NB4 (cell line): Measurements from ENCODE around the gene RAMP3.
"Not testable (repeated sequence)": the region's sequence is repeated elsewhere in the genome, so short reads cannot be mapped to it uniquely, and the experiment has no call there.

ENCODE experiments used
- MYC ChIP-seq: IDR thresholded peaks from 2 replicates; pipeline ENCODE4 v1.6.1; 2011; ENCODE audit warnings: low read depth, low read length
- POLR2A ChIP-seq: IDR thresholded peaks from 2 replicates; pipeline ENCODE4 v1.6.1; 2011; ENCODE audit warnings: mild to moderate bottlenecking; ENCODE audit not compliant: insufficient read length; ENCODE audit errors: extremely low read depth
- TF ChIP-seq, protein P1 (sequence below): IDR thresholded peaks from one replicate; pipeline ENCODE4 v1.5.1; 2012; ENCODE audit warnings: low read depth, low read length
- TF ChIP-seq, protein P2 (sequence below): IDR thresholded peaks from 2 replicates; pipeline ENCODE4 v1.6.1; 2011; ENCODE audit warnings: low read depth, low read length

DNA sequence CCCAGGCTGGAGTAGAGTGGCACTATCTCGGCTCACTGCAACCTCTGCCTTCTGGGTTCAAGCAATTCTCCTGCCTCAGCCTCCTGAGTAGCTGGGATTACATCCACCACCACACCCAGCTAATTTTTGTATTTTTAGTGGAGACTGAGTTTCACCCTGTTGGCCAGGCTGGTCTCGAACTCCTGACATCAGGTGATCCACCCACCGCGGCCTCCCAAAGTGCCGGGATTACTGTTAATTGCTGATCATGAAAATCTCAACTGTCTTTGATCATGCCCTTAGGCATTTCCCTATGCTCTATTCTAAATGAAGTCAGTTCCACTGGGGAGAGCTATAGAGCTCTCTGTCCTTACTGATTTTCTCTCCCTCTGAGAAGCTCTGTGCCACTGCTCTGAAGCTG is 48.7 kb downstream of the RAMP3 start:
- TF ChIP-seq, protein P1, sequence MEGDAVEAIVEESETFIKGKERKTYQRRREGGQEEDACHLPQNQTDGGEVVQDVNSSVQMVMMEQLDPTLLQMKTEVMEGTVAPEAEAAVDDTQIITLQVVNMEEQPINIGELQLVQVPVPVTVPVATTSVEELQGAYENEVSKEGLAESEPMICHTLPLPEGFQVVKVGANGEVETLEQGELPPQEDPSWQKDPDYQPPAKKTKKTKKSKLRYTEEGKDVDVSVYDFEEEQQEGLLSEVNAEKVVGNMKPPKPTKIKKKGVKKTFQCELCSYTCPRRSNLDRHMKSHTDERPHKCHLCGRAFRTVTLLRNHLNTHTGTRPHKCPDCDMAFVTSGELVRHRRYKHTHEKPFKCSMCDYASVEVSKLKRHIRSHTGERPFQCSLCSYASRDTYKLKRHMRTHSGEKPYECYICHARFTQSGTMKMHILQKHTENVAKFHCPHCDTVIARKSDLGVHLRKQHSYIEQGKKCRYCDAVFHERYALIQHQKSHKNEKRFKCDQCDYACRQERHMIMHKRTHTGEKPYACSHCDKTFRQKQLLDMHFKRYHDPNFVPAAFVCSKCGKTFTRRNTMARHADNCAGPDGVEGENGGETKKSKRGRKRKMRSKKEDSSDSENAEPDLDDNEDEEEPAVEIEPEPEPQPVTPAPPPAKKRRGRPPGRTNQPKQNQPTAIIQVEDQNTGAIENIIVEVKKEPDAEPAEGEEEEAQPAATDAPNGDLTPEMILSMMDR, result not testable (repeated sequence)
- TF ChIP-seq POLR2A, MYC: not testable (repeated sequence)
- TF ChIP-seq, protein P2, sequence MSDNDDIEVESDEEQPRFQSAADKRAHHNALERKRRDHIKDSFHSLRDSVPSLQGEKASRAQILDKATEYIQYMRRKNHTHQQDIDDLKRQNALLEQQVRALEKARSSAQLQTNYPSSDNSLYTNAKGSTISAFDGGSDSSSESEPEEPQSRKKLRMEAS, result not testable (repeated sequence)
